Liver (tissue), 3 donors: ENCODE measurements around the gene MEF2D.

Experiments used
- ATF3 ChIP-seq: IDR thresholded peaks from 2 replicates; pipeline ENCODE4 v1.6.1; 2016; ENCODE audit warnings: antibody characterized with exemption
- CTCF ChIP-seq: fragments of 150-350 bp; IDR thresholded peaks from 2 replicates; pipeline ENCODE4 v1.5.1; 2017; ENCODE audit warnings: improper control_type of control experiment, low read depth, low read length; ENCODE audit not compliant: missing input control
- EGR1 ChIP-seq, 2 donors: IDR thresholded peaks; 2 replicates each; pipeline ENCODE4 v1.6.1; 2016 to 2018; ENCODE audit warnings: antibody characterized with exemption in 2 of 2, low read depth in 2 of 2
- MAX ChIP-seq: IDR thresholded peaks from 2 replicates; pipeline ENCODE4 v1.6.1; 2016; ENCODE audit warnings: antibody characterized with exemption
- RAD21 ChIP-seq, 2 donors: IDR thresholded peaks; 2 replicates each; pipeline ENCODE4 v1.6.1; 2016; ENCODE audit warnings: antibody characterized with exemption in 2 of 2, mild to moderate bottlenecking in 2 of 2
- REST ChIP-seq: IDR thresholded peaks from 2 replicates; pipeline ENCODE4 v1.6.1; 2016; ENCODE audit warnings: antibody characterized with exemption, mild to moderate bottlenecking
- TAF1 ChIP-seq: conservative IDR thresholded peaks from 2 replicates; pipeline ENCODE4 v1.6.1; 2016; ENCODE audit warnings: antibody characterized with exemption, mild to moderate bottlenecking
- YY1 ChIP-seq: IDR thresholded peaks from 2 replicates; pipeline ENCODE4 v1.6.1; 2016; ENCODE audit warnings: antibody characterized with exemption, mild to moderate bottlenecking
- ZBTB33 ChIP-seq: IDR thresholded peaks from 2 replicates; pipeline ENCODE4 v1.6.1; 2016; ENCODE audit warnings: antibody characterized with exemption
- donor health status: healthy.
- donor health status: healthy.

GRCh38 chr1:156547982-156548381, 47.4 kb upstream of the MEF2D start:
- TF ChIP-seq CTCF (no peak), ZBTB33 (no peak), REST (no peak), TAF1 (no peak), EGR1 (IDR thresholded peaks at IDR 0.05; ENCODE audit: low read depth in 2 of 2) (no peak), MAX (no peak), ATF3 (no peak), YY1 (no peak), RAD21 (IDR thresholded peaks at IDR 0.05) (no peak)
